ENCODE measurements around the gene PRKN.

The PRKN gene

GRCh38 chr6:162219266-162219665 lies 508.3 kb downstream of the PRKN start:
- no peak for DNase-seq

GRCh38 chr6:162217811-162218493 lies 509.6 kb downstream of the PRKN start:
- no peak for DNase-seq

- no peak for DNase-seq
Observed at GRCh38 chr6:162217058-162217457, 510.5 kb downstream of the PRKN start.

- DNase-seq, result no peak
Observed at GRCh38 chr6:162211777-162212176, 515.8 kb downstream of the PRKN start.

- DNase-seq, result no peak
Observed at GRCh38 chr6:162211022-162211421, 516.5 kb downstream of the PRKN start.

- no peak for DNase-seq
Observed at GRCh38 chr6:162203287-162203686, 524.3 kb downstream of the PRKN start.

- no peak for DNase-seq
Observed at GRCh38 chr6:162200945-162201690, 526.4 kb downstream of the PRKN start.

- DNase-seq, result no peak
Observed at GRCh38 chr6:162200041-162200440, 527.5 kb downstream of the PRKN start.

- no peak for DNase-seq
Observed at GRCh38 chr6:162198925-162199324, 528.6 kb downstream of the PRKN start.

- DNase-seq, result no peak
Observed at GRCh38 chr6:162198076-162198475, 529.5 kb downstream of the PRKN start.

- DNase-seq, result no peak
Observed at GRCh38 chr6:162195441-162195840, 532.1 kb downstream of the PRKN start.

GRCh38 chr6:162190981-162191380 lies 536.6 kb downstream of the PRKN start:
- DNase-seq, result no peak

- no peak for DNase-seq
Observed at GRCh38 chr6:162187168-162187935, 540.2 kb downstream of the PRKN start.

GRCh38 chr6:162184465-162184864 lies 543.1 kb downstream of the PRKN start:
- no peak for DNase-seq

GRCh38 chr6:162181741-162182401 lies 545.7 kb downstream of the PRKN start:
- DNase-seq, result no peak

GRCh38 chr6:162181111-162181510 lies 546.5 kb downstream of the PRKN start:
- DNase-seq, result no peak

GRCh38 chr6:162179196-162179951 lies 548.2 kb downstream of the PRKN start:
- no peak for DNase-seq

GRCh38 chr6:162178666-162179065 lies 548.9 kb downstream of the PRKN start:
- DNase-seq, result no peak

GRCh38 chr6:162178266-162178665 lies 549.3 kb downstream of the PRKN start:
- DNase-seq, result no peak

GRCh38 chr6:162177746-162178145 lies 549.8 kb downstream of the PRKN start:
- no peak for DNase-seq

GRCh38 chr6:162173466-162173865 lies 554.1 kb downstream of the PRKN start:
- no peak for DNase-seq

- DNase-seq, result no peak
Observed at GRCh38 chr6:162165479-162165878, 562.1 kb downstream of the PRKN start.
